Non-pigmented ciliary epithelial cell (primary cell): ENCODE data around the gene HDAC1.

Experiments
- DNase-seq: peaks from one replicate; pipeline ENCODE4 v3.0.0-alpha.2; 2010; ENCODE audit warnings: low read depth

The HDAC1 gene

GRCh38 chr1:32330558-32331151, 38.8 kb downstream of the HDAC1 start:
- DNase-seq = no peak

DNA sequence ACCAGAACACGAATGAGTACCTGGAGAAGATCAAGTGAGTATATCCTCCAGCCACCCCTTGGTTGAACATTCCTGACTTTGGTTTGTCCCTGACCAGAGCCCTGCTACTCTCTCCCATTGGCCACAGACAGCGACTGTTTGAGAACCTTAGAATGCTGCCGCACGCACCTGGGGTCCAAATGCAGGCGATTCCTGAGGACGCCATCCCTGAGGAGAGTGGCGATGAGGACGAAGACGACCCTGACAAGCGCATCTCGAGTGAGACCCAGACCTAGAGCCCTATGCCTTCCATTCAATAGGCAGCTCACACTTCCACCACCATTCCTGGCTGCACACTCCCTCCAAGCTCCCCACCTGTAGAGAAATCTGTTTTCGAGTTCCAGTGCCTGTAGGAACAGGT, 39.7 kb downstream of the HDAC1 start:
- DNase-seq = no peak

GRCh38 chr1:32332290-32333079, 40.6 kb downstream of the HDAC1 start:
- no peak for DNase-seq

GRCh38 chr1:32333251-32333963, 41.5 kb downstream of the HDAC1 start:
- no peak for DNase-seq

- no peak for DNase-seq
These were observed 42.5 kb downstream of the HDAC1 start for GRCh38 chr1:32334274-32334861.

DNA sequence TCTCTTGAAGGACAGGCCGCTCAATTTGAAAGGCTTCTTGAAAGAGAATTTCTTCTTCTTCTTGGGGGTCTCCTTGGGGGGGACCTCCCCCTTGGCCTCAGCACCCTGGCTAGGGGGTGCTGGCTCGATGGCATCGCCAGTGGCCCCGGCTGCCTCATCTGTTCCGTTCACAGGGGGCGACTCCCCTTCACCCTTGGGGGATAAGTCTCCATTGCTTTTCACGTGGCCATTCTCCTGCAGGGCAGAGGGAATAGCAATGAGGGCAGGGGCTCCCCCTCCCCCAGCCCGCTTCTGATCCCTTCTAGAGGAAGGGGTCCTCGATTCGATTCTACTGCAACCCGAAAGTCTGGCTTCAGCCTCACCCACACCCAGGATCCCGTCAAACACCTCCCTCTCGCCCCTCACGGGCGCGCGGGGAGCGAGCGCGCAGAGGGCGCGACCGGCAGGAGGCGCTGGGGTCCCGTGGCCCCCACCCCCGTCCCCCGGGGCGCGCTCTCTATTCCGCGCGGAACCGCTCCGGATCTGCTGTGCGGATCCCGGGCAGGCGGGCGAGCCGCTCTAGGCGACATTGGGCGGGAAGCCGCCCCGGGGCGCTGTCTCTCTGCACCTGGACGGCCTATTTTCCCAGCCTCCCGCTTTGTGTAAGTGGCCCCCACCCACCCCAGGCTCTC, 43.1 kb downstream of the HDAC1 start:
- no peak for DNase-seq

DNA sequence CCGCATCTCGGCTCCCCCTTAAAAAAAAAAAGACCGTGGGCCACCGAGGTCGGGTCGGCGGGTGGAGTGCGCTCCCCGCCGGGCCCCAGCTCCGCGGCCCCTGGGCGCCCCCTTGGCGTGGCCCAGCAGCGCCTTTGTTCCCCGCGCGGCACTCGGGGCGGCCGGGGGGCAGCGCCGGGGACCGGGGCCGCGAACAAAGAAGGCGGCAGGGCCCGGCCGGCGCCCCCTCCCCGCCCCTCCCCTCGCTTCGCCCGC, 43.6 kb downstream of the HDAC1 start:
- no peak for DNase-seq

DNA sequence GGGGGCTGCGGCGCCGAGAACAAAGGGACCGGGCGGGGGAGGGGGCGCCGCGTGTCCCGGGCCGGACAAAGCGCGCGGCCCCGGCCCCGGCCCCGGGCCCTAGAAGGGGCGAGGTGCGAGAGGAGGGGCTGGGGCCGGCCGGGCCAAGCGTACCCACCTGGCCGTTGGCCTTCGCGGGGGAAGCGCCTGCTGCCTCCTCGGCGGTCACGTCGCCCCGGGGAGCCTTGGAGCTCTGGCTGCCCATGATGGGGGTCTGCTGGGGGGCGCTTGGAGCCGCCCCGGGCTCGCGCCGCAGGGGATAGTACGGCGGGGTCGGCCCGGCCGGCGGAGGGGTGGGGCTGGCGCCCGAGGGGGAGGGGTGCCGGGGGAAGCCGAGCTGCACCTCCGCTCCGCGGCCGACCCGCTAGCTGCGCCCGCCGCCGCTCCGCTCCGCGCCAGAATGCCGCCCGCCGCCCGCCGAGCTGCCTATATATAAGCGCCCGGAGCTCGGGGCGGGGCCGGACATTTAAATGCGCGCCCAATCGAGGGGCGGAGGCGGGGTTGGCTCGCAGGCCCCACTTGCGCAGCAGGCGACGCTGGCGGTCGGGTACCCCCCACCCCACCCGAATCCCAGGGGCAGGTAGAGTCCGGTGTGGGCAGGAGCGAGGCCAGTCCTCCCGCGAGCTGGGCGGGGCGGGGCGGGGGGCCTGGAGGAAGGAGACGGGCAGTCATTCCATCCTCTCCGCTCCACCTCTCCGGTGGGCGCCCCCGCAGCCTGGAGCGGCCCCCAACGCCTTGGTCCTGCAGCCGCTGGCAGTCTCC, 44.1 kb downstream of the HDAC1 start, which contains the start of gene MARCKSL1:
MARCKSL1 (minus strand) TSS at position 444 of the 801 bp plus-strand sequence; CDS start at position 244, 200 bp downstream.
- no peak for DNase-seq

- no peak for DNase-seq
These were observed 44.7 kb downstream of the HDAC1 start for GRCh38 chr1:32336591-32336932.

DNA sequence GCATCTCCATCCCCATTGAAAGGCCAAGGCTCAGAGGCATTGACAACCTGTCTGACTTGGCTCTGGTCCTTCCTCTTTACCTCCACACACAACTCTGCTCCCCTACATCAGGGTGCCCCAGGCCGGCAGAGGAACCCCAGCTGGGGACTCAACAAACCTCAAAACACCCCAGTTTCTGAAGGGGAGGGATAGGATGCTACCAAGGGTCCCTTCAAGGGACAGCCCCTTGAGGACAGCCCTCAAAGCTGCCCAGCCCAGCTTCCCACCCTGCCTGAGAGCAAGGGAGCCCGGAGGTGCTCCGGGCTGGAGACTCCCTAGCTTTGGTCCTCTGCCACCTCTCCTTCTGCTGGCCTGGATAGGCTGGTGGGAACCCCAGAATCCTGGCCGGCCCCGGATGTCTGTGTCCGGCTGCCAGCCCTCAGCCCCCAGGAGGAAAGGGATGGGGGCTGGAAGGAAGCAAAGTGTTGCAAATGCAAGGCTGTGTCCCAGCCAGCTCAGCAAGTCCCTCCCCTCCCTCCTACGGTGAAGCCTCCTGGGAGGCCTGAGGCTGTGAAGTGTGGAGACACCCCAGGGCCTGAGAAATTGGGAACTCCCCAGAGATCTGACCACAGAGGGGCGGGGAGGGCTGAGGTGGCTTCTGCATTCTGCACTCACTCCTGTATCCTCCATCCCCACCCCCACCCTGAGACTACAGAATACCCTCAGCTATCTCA, 45.2 kb downstream of the HDAC1 start:
- no peak for DNase-seq

GRCh38 chr1:32337855-32338636, 46.2 kb downstream of the HDAC1 start:
- no peak for DNase-seq

GRCh38 chr1:32338637-32339145, 46.8 kb downstream of the HDAC1 start:
- DNase-seq = no peak

DNA sequence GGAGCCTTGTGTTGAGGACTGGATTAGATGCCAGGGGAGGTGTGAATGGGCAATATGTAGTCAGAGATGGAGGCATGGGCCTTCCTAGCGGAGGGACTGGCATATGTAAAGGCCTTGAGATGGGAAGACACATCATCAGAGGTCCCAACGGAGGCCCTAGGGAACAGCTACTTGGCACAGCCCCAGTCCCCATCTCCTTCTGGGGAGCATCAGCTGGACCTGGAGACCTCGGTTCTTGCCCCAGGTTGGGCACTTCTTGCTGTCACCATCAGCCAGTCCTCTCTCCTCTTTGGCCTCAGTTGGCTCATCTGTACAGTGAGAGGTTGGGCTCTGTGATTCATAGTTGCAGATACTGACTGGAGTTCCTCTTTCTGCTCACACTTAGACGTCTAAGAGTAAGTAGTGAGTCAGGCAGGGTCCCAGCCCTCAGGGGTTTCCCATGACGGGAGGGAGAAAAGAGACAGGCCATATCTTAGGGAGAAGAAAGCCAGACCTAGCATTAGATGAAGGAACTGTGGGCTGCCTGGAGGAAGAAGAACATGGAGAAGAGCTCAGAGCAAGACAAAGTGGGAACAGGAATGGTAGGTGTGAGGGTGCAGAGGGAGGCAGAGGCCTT, 47.6 kb downstream of the HDAC1 start:
- DNase-seq = no peak

DNA sequence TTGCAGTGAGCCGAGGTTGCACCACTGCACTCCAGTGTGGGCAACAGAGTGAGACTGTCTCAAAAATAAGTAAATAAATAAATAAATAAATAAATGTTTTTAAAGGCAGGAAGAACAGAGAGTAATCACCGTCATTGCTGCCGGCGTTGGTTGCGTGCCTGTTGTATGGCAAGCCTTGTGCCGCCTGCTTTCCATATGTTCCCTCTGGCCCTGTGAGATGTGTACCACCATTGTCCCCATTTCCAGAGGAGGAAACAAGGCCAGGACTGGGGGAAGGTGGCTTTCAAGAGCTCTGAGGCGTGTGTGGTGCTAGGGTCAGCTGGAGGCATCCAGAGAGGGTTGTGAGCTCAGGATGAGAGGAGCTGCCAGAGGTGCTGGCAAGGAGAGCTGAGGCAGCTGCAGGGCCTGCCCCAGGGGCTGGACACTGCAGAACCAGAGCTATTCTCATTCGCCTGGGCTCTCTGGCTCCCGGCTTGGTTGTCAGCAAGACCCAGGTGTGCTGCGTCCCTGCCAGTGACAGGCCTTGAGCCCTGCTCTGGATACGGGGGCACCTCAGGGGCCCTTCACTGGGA, 49.4 kb downstream of the HDAC1 start:
- DNase-seq = no peak

DNA sequence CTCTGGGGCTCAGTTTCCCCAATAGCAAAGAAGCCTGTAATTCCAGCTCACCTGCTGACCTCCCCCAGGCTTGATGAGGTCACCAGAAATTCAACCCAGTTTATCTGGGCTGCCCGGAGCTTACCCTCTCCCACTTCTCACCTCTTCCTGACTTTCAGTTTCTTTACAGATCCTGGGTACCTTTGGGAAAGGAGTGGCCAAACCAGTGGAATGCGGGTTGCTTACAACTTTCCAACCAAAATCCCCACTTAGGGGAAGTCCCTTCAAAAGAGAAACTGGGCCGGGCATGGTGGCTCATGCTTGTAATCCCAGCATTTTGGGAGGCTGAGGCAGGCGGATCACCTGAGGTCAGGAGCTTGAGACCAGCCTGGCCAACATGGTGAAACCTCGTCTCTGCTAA, 50.1 kb downstream of the HDAC1 start:
- DNase-seq = no peak

DNA sequence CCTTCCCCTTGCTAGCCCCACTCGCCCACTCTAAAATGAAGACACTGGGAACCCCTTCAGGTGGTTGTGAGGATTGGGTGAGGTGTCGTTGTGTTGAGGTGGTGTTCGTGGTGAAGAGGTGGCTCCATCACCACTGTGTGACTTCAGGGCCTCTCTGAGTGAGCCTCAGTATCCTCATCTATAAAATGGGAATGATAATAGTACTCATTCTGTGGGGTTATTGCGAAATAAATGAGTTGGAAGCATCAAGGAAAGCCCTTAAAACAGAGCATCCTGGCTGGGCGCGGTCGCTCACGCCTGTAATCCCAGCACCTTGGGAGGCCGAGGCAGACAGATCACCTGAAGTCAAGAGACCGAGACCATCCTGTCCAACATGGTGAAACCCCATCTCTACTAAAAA, 50.8 kb downstream of the HDAC1 start:
- no peak for DNase-seq

DNA sequence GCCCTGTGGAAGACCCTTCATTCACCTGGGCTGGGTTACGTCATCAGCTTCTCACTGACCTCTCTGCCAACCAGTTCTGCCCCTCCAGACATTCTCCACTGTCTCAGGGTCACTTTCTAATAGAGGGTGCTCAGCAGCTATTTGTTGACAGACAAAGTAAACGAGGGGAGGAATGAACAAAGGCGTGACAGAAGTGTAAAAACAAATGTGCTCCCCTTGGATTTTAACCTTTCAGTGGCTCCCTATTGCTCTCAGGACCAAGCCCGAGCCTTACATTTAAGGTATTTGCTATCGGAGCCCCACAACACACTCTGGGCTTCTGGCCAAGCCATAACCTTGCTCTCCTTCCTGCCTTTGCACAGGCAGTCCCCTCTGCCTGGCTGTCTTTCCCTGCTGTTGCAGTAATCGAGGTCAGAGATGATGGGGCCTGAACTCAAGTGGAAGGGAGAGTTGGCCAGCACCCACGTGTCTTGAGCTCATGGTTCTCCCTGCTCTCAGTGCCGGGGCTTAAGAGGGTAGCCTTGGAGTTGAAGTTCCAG, 53.5 kb downstream of the HDAC1 start:
- no peak for DNase-seq

DNA sequence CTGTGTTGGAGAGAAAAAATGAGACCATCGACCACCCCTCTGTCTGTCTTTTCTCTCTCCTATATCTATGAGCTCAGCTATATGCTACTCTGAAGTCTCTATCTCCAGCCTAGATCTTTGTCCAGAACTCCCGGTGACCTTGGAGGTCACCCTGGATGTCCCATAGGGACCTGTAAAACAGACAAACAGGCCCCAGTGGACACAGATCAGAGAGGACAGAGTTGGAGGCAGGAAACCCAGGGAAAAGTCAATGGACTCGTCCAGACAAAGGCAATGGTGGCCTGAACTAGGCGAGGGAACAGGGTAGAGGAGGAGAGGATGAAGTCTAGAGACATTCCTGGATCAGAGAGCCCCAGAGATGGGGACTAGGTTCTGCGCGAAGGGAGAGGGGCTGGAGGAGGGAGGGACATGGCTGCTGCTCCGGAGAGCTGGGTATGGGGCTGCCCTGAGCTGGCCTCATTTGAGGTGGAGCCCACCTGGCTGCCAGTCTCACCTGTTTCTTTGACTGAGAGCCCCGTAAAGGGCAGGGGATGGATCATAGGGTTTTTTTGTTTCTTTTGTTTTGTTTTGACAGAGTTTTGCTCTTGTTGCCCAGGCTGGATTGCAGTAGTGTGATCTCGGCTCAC, 54.8 kb downstream of the HDAC1 start:
- no peak for DNase-seq
